Ishikawa (cell line): ENCODE data around the gene GYS2.

Experiments used
- CEBPB ChIP-seq: IDR thresholded peaks from 2 replicates; pipeline ENCODE4 v1.6.1; 2012
- CREB1 ChIP-seq: IDR thresholded peaks from 2 replicates; pipeline ENCODE4 v1.6.1; 2012; ENCODE audit warnings: low read depth
- EGR1 ChIP-seq: IDR thresholded peaks from 2 replicates; pipeline ENCODE4 v1.6.1; 2012
- EP300 ChIP-seq: IDR thresholded peaks from 2 replicates; pipeline ENCODE4 v1.6.1; 2012; ENCODE audit warnings: borderline replicate concordance
- FOXM1 ChIP-seq: IDR thresholded peaks from 2 replicates; pipeline ENCODE4 v1.6.1; 2012; ENCODE audit warnings: low read depth, borderline replicate concordance
- NFIC ChIP-seq: IDR thresholded peaks from 2 replicates; pipeline ENCODE4 v1.6.1; 2012
- RAD21 ChIP-seq: IDR thresholded peaks from 2 replicates; pipeline ENCODE4 v1.6.1; 2012; ENCODE audit warnings: low read depth
- TAF1 ChIP-seq: IDR thresholded peaks from 2 replicates; pipeline ENCODE4 v1.6.1; 2012; ENCODE audit warnings: low read depth, mild to moderate bottlenecking
- TCF12 ChIP-seq: IDR thresholded peaks from 2 replicates; pipeline ENCODE4 v1.6.1; 2012; ENCODE audit warnings: low read depth
- TEAD4 ChIP-seq: IDR thresholded peaks from 2 replicates; pipeline ENCODE4 v1.6.1; 2012
- YY1 ChIP-seq: IDR thresholded peaks from 2 replicates; pipeline ENCODE4 v1.6.1; 2012; ENCODE audit warnings: low read depth
- ZBTB7A ChIP-seq: IDR thresholded peaks from 2 replicates; pipeline ENCODE4 v1.6.1; 2012; ENCODE audit warnings: low read depth
- TF ChIP-seq, protein P1 (sequence below): IDR thresholded peaks from 2 replicates; pipeline ENCODE4 v1.6.1; 2012
- TF ChIP-seq, protein P2 (sequence below): IDR thresholded peaks from 2 replicates; pipeline ENCODE4 v1.6.1; 2012
- TF ChIP-seq, protein P3 (sequence below): IDR thresholded peaks from 2 replicates; pipeline ENCODE4 v1.6.1; 2012; ENCODE audit warnings: low read depth, mild to moderate bottlenecking

The GYS2 gene

DNA sequence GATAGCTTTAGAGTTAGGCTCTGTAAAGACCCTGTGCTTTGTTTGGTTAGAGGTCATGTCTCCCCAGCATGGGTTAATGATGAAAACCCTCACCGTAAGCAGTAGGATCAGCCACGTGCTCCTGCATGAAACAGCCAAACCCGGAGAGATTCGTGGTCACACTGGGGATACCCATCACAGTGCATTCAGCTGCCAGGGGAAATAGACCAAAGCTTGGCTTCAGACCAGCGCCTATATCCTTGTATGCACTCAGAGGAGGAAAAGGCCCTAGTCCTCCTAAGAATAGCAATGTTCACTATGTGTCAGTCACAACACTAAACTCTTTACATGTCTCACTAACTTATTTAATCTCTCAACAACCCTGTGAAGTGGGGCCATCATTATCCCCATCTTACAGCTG, 62.2 kb downstream of the GYS2 start:
- TF ChIP-seq RAD21 (no peak), CREB1 (no peak)
- TF ChIP-seq, protein P1, sequence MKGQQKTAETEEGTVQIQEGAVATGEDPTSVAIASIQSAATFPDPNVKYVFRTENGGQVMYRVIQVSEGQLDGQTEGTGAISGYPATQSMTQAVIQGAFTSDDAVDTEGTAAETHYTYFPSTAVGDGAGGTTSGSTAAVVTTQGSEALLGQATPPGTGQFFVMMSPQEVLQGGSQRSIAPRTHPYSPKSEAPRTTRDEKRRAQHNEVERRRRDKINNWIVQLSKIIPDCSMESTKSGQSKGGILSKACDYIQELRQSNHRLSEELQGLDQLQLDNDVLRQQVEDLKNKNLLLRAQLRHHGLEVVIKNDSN, result no peak

DNA sequence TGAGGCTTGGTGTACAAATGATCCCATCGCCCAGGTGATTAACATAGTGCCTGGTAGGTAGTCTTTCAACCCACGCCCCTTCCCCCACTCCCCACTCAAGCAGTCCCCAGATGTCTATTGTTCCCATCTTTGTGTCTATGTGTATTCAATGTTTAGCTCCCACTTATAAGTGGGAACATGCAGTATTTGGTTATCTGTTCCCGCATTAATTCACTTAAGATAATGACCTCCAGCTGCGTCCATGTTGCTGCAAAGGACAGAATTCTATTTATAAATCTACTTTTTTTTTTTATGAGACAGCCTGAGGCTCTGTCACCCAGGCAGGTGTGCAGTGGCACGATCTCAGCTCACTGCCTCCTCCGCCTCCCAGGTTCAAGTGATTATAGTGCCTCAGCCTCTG, 62.9 kb downstream of the GYS2 start:
- TF ChIP-seq TAF1, result no peak
- TF ChIP-seq CEBPB, result no peak
- no peak for TF ChIP-seq RAD21
- no peak for TF ChIP-seq EP300
- TF ChIP-seq TCF12, result no peak
- TF ChIP-seq, protein P2, sequence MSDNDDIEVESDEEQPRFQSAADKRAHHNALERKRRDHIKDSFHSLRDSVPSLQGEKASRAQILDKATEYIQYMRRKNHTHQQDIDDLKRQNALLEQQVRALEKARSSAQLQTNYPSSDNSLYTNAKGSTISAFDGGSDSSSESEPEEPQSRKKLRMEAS, result no peak
- TF ChIP-seq YY1, result no peak
- TF ChIP-seq EGR1, result no peak
- no peak for TF ChIP-seq FOXM1
- no peak for TF ChIP-seq CREB1
- TF ChIP-seq, protein P1, result no peak
- TF ChIP-seq, protein P3, sequence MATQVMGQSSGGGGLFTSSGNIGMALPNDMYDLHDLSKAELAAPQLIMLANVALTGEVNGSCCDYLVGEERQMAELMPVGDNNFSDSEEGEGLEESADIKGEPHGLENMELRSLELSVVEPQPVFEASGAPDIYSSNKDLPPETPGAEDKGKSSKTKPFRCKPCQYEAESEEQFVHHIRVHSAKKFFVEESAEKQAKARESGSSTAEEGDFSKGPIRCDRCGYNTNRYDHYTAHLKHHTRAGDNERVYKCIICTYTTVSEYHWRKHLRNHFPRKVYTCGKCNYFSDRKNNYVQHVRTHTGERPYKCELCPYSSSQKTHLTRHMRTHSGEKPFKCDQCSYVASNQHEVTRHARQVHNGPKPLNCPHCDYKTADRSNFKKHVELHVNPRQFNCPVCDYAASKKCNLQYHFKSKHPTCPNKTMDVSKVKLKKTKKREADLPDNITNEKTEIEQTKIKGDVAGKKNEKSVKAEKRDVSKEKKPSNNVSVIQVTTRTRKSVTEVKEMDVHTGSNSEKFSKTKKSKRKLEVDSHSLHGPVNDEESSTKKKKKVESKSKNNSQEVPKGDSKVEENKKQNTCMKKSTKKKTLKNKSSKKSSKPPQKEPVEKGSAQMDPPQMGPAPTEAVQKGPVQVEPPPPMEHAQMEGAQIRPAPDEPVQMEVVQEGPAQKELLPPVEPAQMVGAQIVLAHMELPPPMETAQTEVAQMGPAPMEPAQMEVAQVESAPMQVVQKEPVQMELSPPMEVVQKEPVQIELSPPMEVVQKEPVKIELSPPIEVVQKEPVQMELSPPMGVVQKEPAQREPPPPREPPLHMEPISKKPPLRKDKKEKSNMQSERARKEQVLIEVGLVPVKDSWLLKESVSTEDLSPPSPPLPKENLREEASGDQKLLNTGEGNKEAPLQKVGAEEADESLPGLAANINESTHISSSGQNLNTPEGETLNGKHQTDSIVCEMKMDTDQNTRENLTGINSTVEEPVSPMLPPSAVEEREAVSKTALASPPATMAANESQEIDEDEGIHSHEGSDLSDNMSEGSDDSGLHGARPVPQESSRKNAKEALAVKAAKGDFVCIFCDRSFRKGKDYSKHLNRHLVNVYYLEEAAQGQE, result no peak
- TF ChIP-seq NFIC, result no peak
- no peak for TF ChIP-seq ZBTB7A
- no peak for TF ChIP-seq TEAD4

DNA sequence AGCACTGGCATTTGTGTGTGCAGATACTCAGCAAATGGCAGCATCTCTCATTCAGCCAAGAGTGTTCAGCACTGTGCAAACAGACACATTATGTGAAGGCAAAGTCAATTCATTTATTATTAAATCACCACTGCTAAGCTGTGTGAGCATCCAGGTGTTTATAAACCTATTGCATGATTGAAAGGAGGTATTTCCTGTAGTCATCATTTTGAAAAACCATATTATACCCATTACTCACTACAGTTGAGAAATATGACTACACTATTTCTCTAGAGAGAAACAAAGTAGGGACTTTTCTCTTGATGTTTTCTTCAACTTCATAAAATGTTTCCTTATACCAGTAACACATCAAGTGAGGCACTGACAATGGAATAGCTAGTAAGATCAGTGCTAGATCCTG, 64.8 kb downstream of the GYS2 start:
- no peak for TF ChIP-seq FOXM1
- no peak for TF ChIP-seq YY1
- no peak for TF ChIP-seq EGR1
- TF ChIP-seq NFIC, result no peak
- TF ChIP-seq, protein P3, result no peak
- no peak for TF ChIP-seq TEAD4
- TF ChIP-seq TAF1, result no peak
- no peak for TF ChIP-seq CEBPB
- TF ChIP-seq ZBTB7A, result no peak
- TF ChIP-seq, protein P2, result no peak
- no peak for TF ChIP-seq RAD21
- no peak for TF ChIP-seq TCF12
- TF ChIP-seq, protein P1, result no peak
- no peak for TF ChIP-seq EP300
- no peak for TF ChIP-seq CREB1

DNA sequence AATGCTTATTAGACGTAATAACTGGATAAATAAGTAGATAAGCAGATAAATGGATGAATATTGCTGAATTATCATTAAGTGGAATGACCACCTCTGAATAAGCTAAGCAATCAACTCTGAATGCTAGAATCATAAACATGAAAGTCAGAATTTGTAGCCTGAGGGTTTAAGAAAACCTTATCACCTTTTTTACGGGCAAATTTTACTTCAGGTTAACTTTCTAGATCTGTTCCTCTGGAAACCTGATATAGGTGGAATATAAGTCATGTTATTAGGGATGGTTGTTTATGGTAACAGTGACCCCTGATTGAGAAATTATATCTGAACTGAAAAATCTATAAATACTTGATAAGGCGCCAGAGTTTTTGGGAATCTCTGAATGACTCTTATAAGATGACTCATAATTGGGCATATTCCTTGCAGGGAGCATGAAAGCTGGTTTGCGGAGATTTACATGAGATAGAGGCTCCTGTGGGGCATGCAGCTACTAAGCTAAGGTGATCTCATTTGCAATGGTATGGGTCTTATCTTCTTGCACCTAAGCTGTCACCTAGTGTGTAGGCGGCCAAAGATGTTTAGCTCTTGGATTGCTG, 66.5 kb downstream of the GYS2 start:
- no peak for TF ChIP-seq EGR1
- TF ChIP-seq CEBPB, result no peak
- TF ChIP-seq, protein P3, result no peak
- TF ChIP-seq TEAD4, result no peak
- TF ChIP-seq, protein P1, result no peak
- no peak for TF ChIP-seq YY1
- no peak for TF ChIP-seq ZBTB7A
- TF ChIP-seq, protein P2, result no peak
- TF ChIP-seq FOXM1, result no peak
- no peak for TF ChIP-seq NFIC
- TF ChIP-seq TCF12, result no peak
- TF ChIP-seq TAF1, result no peak
- TF ChIP-seq CREB1, result no peak
- no peak for TF ChIP-seq EP300
- TF ChIP-seq RAD21, result no peak
